GM21526 (cell line): Measurements from ENCODE around the gene BPIFB2.
"Not testable (repeated sequence)": the region's sequence is repeated elsewhere in the genome, so short reads cannot be mapped to it uniquely, and the experiment has no call there.

Experiments
- ATAC-seq: cut with Tn5 transposase; IDR thresholded peaks from one replicate; pipeline ENCODE4 v1.9.1; 2021; ENCODE audit warnings: moderate library complexity; ENCODE audit not compliant: unreplicated experiment, low FRiP score

Gene BPIFB2

DNA sequence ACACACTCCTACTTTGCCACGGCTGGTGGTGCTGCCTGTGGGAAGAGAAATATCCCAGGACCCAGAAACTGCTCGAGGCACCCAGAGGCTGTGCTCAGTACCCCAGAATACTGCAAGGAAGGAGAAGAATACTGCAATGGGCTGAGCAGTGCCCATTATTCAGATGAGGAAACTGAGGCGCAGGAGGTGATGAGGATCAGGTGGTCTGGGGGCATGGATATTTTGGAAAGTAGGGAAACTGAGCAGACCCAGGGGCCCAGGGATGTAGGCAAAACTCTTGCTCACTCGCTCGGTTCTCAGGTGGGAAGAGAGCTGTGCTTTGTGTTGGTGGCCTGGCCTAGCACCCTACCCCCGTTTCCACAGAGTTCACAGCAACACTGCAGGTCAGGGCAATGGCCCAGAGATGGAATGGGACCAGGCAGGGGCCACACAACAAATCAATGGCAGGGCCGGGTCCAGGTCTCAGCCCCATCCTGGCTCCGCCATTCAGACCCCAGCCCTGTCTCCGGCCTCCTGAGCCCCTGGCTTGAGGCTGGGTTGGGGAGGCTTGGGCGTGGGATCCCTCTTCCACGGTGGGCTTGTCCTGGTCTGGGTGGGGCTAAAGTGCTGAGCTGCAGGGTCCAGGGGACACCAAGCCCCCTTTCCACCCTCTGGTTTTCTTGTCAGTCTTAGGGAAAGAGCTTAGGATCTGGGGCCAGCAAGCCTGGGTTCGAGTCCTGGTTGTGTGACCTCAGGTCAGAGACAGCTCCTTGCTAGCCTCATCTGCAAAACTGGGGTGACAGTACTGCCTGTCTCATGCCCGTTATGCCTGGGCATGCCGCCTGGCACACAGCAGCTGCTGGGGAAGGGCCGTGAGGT is 37.2 kb upstream of the BPIFB2 start:
- no peak for ATAC-seq

DNA sequence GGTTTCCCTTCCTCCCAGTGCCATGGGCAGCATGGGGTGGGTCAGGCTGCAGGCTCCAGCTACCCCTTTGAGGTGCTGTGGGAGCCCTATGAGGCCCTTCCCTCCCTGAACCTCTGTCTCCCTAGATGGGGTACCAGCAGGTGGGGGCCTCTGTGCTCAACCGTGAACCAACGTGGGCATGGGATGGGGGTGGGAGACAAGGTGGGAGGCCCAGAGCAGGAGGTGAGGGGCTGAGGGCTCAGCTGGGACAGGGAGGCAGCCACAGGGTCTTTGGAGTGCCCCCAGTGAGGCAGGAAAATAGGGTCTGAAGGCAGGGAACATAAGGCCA is 36.6 kb upstream of the BPIFB2 start:
- no peak for ATAC-seq

DNA sequence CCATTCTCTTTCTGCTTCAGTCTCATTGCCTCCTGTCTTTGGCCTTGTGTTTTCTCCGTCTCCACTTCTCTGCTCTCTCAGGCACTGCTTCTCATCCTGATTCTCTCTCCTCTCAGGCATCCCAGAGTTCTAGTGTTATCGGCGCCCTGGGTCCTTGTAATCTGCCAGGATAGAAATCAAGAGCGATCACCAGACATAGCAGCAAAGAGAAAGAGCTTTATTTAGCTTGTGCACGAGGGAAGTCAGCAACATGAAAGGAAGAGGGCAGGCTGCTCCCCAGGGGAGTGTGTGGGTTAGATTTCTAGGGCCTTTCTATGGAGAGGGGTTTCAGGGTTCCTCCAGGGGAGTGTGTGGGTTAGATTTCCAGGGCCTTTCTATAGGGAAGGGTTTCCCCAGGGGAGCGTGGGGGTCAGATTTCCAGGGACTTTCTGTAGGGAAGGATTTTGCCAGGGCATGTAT is 35.8 kb upstream of the BPIFB2 start:
- ATAC-seq: no peak

DNA sequence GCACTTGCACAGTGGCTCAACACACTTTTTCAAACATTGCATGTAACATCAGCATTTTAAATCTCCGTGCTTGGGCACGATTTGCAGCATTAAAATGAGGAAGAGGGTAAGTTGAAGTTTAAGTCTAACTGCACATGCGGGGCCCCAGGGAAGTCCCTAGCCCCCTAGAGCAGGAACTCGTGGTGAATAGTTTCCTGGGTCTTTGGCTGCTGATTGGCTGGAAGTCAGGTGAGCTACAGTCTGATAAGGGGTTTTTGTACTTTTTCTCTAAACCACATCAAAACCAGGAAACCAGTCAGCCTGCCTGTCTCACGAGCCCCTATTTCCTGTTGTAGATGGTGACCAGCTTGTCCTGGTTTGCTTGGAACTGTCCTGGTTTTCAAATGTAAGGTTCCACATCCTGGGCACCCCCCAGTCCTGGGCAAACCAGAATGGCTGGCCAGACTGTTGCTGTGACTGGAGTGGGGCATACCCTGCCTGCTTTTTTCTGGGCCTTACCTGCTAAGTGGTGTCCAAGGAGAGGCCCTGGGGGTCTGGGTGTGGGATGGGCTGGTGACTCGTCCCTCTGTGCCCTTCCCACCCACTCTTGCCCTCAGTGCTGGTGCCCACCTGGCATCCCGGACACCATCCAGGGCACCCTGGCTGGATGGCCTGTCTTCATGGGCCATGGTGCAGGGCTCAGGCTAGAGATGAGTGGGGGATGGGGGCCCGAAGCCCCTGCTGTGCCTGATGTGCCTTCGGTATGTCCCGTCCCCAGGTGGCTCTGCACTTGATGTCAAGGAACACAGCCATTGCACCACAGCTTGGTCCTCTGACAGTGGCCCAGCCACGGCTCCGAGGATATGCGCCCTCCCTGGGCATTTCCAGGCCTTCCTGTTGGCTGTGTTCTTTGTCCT is 35.1 kb upstream of the BPIFB2 start:
- peak; percentile 66 for ATAC-seq

DNA sequence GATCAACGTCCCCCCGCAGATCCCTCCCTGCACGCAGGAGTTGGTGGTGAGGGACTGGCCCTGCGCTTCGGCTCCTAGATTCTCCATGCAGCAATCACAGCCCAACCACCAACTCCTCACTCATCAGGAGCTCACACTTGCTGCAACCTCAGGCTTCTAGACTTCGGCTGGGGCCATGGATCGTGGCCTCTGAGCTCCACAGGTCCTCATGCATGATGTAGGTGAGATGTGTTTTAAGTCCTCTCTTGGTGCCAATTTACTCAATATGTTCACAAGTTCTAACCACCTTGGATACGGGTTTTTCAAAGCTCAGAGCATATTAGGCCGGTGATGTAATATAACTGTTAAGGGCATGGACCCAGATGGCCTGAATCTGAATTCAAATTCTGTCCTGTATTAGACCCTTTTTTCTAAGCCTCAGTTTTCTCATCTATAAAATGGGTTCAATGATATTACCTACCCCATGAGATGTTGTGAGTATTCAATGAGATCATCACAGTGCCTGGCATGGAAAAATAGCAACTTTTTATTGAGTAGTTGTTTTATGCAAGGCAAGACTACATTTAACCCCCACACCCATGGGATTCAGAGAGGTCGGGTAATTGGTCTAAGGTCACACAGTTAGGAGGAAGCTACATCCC is 34.3 kb upstream of the BPIFB2 start:
- ATAC-seq: no peak

DNA sequence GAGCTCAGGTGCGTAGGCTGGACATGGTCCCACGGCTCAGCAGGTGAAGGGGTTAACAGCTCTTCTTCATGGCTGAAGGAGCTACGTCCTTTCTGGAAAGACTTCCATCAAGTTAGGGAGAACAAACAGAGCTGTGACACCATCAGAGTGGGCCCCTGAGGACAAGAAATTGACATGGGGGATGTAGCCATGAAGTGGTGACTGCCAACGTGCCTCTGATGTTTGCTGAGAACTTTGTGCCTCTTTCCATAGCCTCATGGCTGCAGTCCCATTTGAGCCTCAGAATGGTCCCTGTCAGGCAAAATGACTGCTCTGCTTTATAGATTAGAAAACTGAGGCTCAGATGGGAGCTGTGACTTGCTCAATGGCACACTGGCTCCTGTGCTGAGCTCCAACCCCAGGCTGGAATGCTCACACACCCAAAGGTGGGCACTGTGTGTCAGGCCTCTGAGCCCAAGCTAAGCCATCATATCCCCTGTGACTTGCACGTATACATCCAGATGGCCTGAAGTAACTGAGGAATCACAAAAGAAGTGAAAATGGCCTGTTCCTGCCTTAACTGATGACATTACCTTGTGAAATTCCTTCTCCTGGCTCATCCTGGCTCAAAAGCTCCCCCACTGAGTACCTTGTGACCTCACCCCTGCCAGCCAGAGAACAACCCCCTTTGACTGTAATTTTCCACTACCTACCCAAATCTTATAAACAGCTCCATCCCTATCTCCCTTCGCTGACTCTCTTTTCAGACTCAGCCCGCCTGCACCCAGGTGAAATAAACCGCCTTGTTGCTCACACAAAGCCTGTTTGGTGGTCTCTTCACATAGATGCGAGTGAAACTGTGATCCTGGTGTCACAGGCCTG is 33.1 kb upstream of the BPIFB2 start:
- not testable (repeated sequence) for ATAC-seq

DNA sequence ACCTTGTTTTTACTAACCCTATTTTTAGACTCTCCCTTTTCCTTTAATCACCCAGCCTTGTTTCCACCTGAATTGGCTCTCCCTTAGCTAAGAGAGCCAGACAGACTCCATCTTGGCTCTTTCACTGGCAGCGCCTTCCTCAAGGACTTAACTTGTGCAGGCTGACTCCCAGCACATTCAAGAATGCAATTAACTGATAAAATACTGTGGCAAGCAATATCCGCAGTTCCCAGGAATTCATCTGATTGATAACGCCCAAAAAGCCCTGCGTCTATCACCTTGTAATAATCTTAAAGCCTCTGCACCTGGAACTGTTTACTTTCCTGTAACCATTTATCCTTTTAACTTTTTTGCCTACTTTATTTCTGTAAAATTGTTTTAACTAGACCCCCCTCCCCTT is 32.4 kb upstream of the BPIFB2 start:
- not testable (repeated sequence) for ATAC-seq

DNA sequence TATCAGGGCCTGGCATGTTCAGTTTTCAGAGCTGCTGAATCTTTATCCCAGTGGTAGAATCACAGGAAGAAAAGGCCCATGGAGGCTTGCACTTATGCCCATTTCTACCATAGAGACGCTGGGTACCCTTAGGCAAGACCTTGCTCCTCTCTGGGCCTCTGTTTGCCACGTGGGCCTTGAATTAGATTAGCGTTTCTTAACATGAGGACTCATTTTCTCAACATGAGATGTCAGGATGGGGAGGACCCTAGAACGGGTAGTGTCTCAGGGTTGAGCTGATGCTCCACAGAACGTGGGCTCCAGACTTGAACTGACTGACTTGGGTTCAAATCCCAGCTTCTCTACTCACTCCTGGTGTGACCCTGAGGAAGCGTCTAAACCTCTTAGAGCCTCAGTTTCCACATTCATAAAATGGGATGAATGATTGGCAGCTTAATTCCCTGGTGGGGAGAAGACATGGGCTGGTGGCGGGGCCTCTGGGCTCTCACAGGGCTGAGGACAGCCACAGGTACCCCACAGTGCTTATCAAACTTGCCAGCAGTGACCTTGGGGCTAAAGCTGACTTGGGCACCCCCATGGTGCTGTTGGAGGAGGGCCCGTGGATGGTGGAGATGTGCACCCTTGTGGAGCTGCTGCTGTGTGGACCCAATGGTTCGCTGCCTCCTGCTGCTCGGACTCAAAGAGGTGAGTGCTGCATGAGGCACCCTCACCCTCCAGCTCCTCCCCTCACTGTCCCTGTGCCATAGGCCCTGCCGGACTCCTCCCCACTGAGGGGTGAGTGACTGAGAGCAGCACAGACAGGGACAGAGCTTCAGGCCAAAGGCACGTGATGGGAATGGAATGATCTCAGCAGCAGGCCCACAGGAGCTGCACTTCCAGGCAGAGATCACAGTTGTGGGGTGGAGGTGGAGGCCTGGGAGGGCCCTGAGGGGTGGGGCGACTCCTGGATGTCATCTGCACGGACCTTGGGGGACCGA is 31.5 kb upstream of the BPIFB2 start:
- no peak for ATAC-seq

DNA sequence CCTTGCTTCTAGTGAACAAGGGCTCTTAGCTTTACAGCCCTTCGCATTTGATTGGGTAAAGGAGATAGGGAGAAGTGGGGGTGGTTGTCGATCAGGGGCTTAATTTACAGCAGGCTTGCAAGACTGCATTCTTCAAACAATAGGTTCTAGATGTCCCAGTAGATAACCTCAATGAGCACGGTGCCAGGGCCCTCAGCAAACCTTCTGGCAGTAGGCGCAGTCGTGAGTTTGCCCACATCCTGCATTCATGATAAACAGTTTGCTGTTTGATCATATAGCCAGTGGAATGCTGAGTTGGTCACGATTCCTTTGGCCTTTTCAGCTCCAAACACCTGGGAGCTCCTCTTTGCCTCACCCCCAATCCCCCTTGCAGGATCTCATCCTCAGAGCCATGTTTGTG is 30.8 kb upstream of the BPIFB2 start:
- no peak for ATAC-seq

DNA sequence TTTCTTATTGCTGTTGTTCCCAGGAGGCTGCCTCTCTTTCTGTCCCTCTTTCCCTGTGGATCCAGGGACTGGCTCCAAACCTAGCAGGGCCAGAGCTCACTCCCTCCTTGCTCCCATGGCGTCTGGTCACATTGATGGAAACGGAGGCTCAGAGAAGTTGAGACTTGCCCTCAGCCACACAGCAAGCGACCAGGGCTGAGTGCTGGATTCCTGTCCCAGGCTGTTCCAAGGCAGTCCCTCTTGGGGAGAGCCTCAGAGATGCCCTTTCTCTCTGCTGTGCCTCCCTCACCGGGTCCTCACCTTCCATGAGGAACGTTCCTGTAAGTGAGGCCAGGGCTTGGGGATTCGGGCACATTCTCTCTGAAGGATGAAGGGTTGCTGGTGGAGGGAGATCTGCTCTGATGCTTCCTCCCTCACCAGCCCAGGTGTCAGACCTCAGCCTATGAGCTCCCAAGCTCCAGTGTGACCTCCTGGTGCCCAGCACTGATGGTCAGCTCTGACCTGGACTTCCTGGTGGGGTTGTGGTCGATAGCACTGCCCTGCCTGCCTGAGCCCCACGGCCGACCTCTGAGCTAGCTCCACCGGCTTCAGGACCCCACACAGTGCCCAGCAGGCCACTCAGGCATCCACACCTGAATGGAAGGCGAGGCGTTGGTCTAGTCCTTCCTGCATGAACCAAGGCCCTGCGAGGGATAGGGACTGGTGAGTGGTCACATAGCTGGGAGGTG is 30.1 kb upstream of the BPIFB2 start:
- ATAC-seq: no peak

DNA sequence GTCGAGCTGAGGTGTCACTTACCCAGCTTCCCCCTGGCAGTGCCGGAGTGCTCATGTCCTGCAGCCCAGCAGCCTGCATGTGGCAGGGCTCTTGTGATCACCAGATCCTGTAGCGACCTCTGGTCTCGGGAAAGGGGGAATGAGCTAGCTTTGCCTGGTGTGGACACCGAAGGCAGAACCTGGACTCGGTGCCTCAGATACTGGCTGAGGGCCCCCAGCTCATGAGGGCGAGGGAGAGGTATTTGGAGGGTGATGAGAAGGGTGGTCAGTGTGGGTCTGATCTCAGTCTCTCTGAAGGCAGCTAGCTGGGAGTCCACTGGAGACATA is 29.5 kb upstream of the BPIFB2 start:
- ATAC-seq: no peak

DNA sequence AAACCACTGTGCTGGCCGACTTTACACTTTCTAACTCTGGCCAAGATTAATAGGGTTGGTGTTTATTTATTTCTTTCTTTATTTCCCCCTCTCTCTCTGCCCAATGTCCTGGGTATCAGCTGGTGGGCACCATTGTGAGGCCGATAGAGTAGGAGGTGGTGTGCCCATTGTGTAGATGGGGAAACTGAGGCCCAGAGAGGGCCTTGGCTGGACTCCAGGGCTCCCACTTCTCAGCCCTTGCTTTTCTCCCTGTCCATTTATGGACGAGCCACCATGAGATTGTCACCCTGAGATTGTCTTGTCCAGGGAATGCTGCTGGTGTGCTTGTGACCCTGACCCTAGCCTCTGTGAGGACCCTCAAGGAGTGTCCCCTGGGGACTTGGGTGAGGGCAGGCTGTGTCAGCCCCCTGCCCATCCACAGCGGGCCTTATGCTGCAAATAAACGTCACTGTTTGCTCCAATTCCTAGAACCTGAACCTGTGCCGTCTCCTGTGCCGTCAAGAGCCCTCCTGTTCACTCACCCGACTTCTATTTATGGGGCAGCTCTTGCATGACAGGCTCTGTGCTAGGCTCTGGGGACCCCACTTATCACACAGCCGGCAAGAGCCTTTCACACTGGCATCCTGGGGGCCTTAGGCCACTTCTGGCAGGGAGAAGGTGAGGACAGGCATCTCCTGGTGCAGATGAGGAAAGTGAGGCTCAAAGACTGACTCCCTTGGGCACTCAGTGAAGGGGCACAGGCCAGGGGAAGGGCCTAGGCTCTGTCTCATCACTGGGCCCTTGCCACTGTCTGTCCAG is 28.1 kb upstream of the BPIFB2 start:
- no peak for ATAC-seq

DNA sequence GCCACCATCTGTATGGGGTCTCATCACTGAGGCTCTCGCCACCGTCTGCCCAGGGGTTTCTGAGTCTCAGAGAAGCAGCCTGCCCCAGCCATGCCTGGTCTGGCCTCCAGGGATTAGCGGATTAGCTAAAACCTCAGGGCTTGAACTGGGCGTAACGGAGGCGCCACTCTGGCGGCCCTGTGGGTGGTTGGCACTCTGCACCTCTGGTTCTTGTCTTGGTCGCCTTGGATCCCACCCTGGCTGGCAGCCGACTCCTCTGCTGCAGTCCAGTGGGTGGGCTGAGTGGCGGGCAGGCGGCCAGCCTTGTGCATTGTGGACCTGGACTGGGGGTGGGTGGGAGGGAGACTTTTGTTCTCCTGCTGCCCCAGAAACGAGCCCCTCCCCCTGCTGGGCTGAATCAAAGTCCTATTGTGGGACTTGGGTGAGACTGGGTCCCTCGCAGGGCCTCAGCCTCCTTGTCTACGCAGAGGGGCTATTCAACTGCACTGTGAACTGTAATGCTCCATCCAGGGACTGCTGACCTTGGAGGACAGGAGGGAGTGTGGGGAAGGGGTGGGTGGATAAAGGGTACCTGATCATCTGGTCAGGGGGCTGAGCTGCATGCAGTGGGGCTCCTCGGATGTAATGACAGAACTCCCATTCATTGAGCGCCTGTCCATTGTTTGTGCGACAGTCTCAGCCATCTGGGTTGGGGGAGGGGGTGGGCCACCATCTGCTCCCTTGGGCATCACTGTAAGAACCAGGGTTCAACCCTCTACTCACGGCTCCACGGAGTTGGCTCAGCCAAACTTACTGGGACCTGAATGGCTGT is 27.2 kb upstream of the BPIFB2 start:
- ATAC-seq: no peak

DNA sequence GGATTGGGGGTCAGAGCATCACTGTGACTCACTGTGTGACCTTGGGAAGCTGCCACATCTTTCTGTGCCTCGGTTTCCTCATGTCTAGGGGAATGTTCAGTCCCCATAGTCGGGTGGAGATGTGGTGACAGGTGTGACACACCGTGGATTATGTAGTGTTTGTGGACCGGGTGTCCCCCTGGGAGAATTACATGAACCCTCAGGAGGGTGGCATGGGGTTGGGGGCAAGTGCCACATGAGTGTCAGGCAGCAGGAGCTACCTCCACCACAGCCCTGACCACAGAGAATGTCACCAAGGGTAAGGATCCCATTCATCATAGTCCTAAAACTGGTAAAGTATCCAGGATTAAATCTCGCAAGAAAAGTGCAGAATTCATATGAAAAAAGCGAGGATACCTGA is 26.5 kb upstream of the BPIFB2 start:
- no peak for ATAC-seq

DNA sequence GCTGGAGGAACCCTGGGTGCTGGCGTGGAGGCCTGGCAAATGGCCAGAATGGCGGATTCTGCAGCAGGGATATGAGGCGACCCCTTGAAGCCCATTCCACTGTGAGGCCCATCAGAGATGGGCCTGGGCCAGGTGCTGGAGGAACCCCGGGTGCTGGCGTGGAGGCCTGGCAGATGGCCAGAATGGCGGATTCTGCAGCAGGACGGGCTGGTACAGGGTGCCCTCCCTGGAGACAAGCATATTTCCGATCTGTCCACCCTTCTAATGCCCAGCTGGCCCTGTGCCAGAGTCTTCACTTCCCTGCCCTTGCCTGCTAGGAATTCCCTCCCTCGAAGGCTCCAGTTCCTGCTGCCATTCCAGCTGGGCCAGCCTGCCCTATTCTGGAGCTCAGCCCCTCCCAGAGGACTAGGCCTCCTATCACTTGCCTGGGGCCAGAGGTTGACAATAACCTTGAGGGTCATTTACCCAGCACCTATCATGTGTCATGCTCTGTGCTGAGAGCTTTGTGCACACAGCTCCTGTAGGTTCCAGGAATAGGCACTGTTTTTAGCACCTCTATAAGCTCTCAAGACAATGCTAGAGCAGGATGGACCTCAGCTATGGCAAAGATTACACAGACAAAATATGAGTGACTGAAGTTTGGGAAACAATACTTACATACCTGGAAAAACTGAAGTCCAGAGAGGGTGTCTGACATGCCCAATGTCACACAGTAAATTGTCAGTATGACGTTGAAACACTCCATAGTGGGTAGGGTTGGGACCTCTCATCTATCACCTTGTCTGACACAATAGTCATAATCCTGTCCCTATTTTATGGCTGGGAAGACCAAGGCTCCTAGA is 24.7 kb upstream of the BPIFB2 start:
- ATAC-seq: no peak

DNA sequence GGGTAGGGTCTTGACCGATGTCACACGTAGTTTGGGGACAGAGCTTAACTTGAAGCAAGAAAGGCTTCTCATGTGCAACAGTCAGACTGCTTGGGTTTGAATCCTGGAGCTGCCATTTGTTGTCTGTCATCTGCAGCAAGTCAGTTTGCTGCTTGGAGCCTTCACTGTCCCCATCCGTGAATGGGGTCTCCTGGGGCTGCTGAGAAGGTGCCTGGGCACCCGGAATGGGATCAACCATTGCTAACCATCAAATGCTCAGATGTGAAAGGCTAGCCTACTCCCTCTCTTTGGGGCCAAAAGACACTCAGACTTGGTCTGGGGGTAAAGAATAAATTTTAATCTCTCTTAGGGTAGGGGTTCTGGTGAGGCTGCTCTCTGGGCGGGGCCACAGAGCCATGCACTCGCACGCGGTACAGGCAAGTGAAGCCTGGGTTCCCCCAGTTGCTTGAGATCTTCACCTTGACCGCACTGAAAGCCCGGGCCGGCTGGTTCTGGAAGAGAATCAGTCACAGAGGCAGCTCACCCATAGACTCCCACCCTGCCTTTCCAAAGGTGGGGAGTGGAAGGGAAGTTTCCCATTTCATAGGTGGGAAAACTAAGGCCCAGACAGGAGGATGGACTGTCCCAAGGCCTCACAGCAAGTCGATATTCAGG is 23.9 kb upstream of the BPIFB2 start:
- ATAC-seq: no peak
